ENCODE data around the gene SPG7. TPM values are rescaled to one million over a fixed set of nuclear protein-coding genes. Genes with fewer than 3 reads are reported as not detected.

SPG7 gene
- total RNA-seq, 2 experiments from 2014 or later: 68.6 to 76.7 TPM

GRCh38 chr16:89495121-89495520, 13.1 kb upstream of the SPG7 start:
- H3K4me3 Mint-ChIP-seq: no peak overlapping the region
- H3K9me3 Mint-ChIP-seq (ENCODE audit: low read depth): no peaks in the 10 kb centered on the region
- H3K27ac Mint-ChIP-seq: no peak overlapping the region
- intact Hi-C loops (cut with DNase I, micrococcal nuclease): no loop called here
- no peaks in the 10 kb centered on the region for H3K36me3 Mint-ChIP-seq (ENCODE audit: low read depth)
- ATAC-seq (no peak), DNase-seq (no peak)
- ChIA-PET CTCF (interaction anchor here (0.7 to 1.0 kb wide), 2 partner anchors 255 to 328 kb away, joined by 3 to 5 read pairs; no protein-coding TSS in a partner anchor), POLR2A (interaction anchor here (0.8 kb wide), 1 partner anchor 248 kb away, joined by 4 read pairs; no protein-coding TSS in a partner anchor)
- peaks cover 15% of the 10 kb centered on the region for H3K4me1 Mint-ChIP-seq
- H3K27me3 Mint-ChIP-seq: no peaks in the 10 kb centered on the region

- Mint-ChIP-seq H3K36me3 (ENCODE audit: low read depth) (no peaks in the 10 kb centered on the region), H3K9me3 (ENCODE audit: low read depth) (no peaks in the 10 kb centered on the region), H3K4me1 (no peaks in the 10 kb centered on the region), H3K27me3 (no peaks in the 10 kb centered on the region), H3K27ac (no peak overlapping the region), H3K4me3 (no peak overlapping the region)
- CTCF ChIA-PET: interaction anchor here (0.6 kb wide), 2 partner anchors 209 to 362 kb away, joined by 3 read pairs; no protein-coding TSS in a partner anchor
- ATAC-seq (no peak), DNase-seq (no peak)
- POLR2A ChIA-PET: no interaction called here
- intact Hi-C loops (cut with DNase I, micrococcal nuclease): no loop called here
Measured at GRCh38 chr16:89498839-89499238, 9.4 kb upstream of the SPG7 start.

- ATAC-seq (no peak), DNase-seq (no peak)
- ChIA-PET POLR2A (no interaction called here), CTCF (no interaction called here)
- Mint-ChIP-seq H3K36me3 (ENCODE audit: low read depth) (no peaks in the 10 kb centered on the region), H3K4me1 (no peaks in the 10 kb centered on the region), H3K9me3 (ENCODE audit: low read depth) (no peaks in the 10 kb centered on the region), H3K4me3 (no peak overlapping the region), H3K27ac (no peak overlapping the region), H3K27me3 (no peaks in the 10 kb centered on the region)
- intact Hi-C loops (cut with DNase I, micrococcal nuclease): loop anchor here in 1 of 2 experiments (10.0 kb wide), 2 partner anchors 405 to 715 kb away; partner anchors contain the start of genes ACSF3 and PIEZO1
Measured at GRCh38 chr16:89499767-89500166, 8.4 kb upstream of the SPG7 start.

- intact Hi-C loops (cut with DNase I, micrococcal nuclease): loop anchor here in 1 of 2 experiments (10.0 kb wide), 2 partner anchors 407 to 717 kb away; partner anchors contain the start of genes ACSF3 and PIEZO1
- H3K27ac Mint-ChIP-seq: no peak overlapping the region
- CTCF ChIA-PET: no interaction called here
Measured at GRCh38 chr16:89502081-89502843, 5.9 kb upstream of the SPG7 start.

GRCh38 chr16:89504091-89504490, 4.1 kb upstream of the SPG7 start:
- Mint-ChIP-seq H3K36me3 (ENCODE audit: low read depth) (no peaks in the 10 kb centered on the region), H3K9me3 (ENCODE audit: low read depth) (no peaks in the 10 kb centered on the region), H3K27me3 (no peaks in the 10 kb centered on the region), H3K27ac (no peak overlapping the region), H3K4me1 (peaks cover 25% of the 10 kb centered on the region), H3K4me3 (no peak overlapping the region)
- CTCF ChIA-PET: interaction anchor here (0.6 to 1.5 kb wide), 3 partner anchors 10 to 171 kb away, joined by 3 to 4 read pairs (median 3); no protein-coding TSS in a partner anchor
- DNase-seq: no peak
- no peak for ATAC-seq
- POLR2A ChIA-PET: interaction anchor here (0.7 to 1.7 kb wide), 2 partner anchors 31 to 101 kb away, joined by 5 to 6 read pairs; no protein-coding TSS in a partner anchor
- intact Hi-C loops (cut with DNase I, micrococcal nuclease): loop anchor here in 1 of 2 experiments (10.0 kb wide), 2 partner anchors 409 to 719 kb away; partner anchors contain the start of genes ACSF3 and PIEZO1

More at GRCh38 chr16:89502081-89502843, 5.9 kb upstream of the SPG7 start:
- H3K4me3 Mint-ChIP-seq: no peak overlapping the region
- H3K27me3 Mint-ChIP-seq: no peaks in the 10 kb centered on the region
- H3K9me3 Mint-ChIP-seq (ENCODE audit: low read depth): no peaks in the 10 kb centered on the region
- peaks cover 24% of the 10 kb centered on the region for H3K4me1 Mint-ChIP-seq
- H3K36me3 Mint-ChIP-seq (ENCODE audit: low read depth): no peaks in the 10 kb centered on the region
- POLR2A ChIA-PET: no interaction called here
- DNase-seq (no peak), ATAC-seq (no peak)

GRCh38 chr16:89505204-89506112, 2.7 kb upstream of the SPG7 start:
- peak overlapping the region; percentile 90 for H3K4me3 Mint-ChIP-seq
- intact Hi-C loops (cut with DNase I, micrococcal nuclease): loop anchor here (1.0 to 10.0 kb wide), 12 partner anchors 14 to 721 kb away; partner anchors contain the start of genes ACSF3 (in 1 of the 2), ANKRD11 (in 1 of the 2), FANCA (in 1 of the 2) and PIEZO1 (in 1 of the 2)
- peak overlapping the region; percentile 97 for H3K27ac Mint-ChIP-seq
- peaks cover 28% of the 10 kb centered on the region for H3K4me1 Mint-ChIP-seq
- H3K9me3 Mint-ChIP-seq (ENCODE audit: low read depth): no peaks in the 10 kb centered on the region
- CTCF ChIA-PET: interaction anchor here (0.6 to 1.4 kb wide), 2 partner anchors 14 to 190 kb away, joined by 3 to 4 read pairs; no protein-coding TSS in a partner anchor
- no peaks in the 10 kb centered on the region for H3K36me3 Mint-ChIP-seq (ENCODE audit: low read depth)
- no peaks in the 10 kb centered on the region for H3K27me3 Mint-ChIP-seq
- POLR2A ChIA-PET: interaction anchor here (0.6 to 1.7 kb wide), 2 partner anchors 33 to 59 kb away, joined by 3 to 5 read pairs; no protein-coding TSS in a partner anchor
- ATAC-seq (peak; percentile 80), DNase-seq (peak; percentile 96)

- intact Hi-C loops (cut with DNase I, micrococcal nuclease): loop anchor here (2.0 to 10.0 kb wide), 7 partner anchors 174 to 721 kb away; partner anchors contain the start of genes ACSF3 (in 1 of the 2), FANCA (in 1 of the 2) and PIEZO1 (in 1 of the 2)
- H3K27me3 Mint-ChIP-seq: no peaks in the 10 kb centered on the region
- H3K36me3 Mint-ChIP-seq (ENCODE audit: low read depth): peaks cover 1% of the 10 kb centered on the region
- no peaks in the 10 kb centered on the region for H3K9me3 Mint-ChIP-seq (ENCODE audit: low read depth)
- peak overlapping the region; percentile 90 for H3K4me3 Mint-ChIP-seq
- ChIA-PET CTCF (interaction anchor here (1.4 kb wide), 1 partner anchor 14 kb away, joined by 4 read pairs; no protein-coding TSS in a partner anchor), POLR2A (interaction anchor here (0.6 kb wide), 1 partner anchor 58 kb away, joined by 3 read pairs; no protein-coding TSS in a partner anchor)
- DNase-seq (no peak), ATAC-seq (no peak)
- peaks cover 29% of the 10 kb centered on the region for H3K4me1 Mint-ChIP-seq
- H3K27ac Mint-ChIP-seq: peak overlapping the region; percentile 97
Measured at GRCh38 chr16:89506113-89506504, 2.1 kb upstream of the SPG7 start.

GRCh38 chr16:89506791-89507191, 1.4 kb upstream of the SPG7 start:
- peak overlapping the region; percentile 97 for H3K27ac Mint-ChIP-seq
- H3K9me3 Mint-ChIP-seq (ENCODE audit: low read depth): no peaks in the 10 kb centered on the region
- peaks cover 4% of the 10 kb centered on the region for H3K36me3 Mint-ChIP-seq (ENCODE audit: low read depth)
- H3K27me3 Mint-ChIP-seq: no peaks in the 10 kb centered on the region
- peaks cover 31% of the 10 kb centered on the region for H3K4me1 Mint-ChIP-seq
- no peak for ATAC-seq
- DNase-seq: peak; percentile 43
- peak overlapping the region; percentile 90 for H3K4me3 Mint-ChIP-seq
- ChIA-PET POLR2A (interaction anchor here (1.1 kb wide), 1 partner anchor 18 kb away, joined by 7 read pairs; no protein-coding TSS in a partner anchor), CTCF (interaction anchor here (0.5 to 1.3 kb wide), 3 partner anchors 60 to 286 kb away, joined by 3 read pairs; no protein-coding TSS in a partner anchor)
- intact Hi-C loops (cut with DNase I, micrococcal nuclease): loop anchor here (2.0 to 10.0 kb wide), 7 partner anchors 174 to 722 kb away; partner anchors contain the start of genes ACSF3 (in 1 of the 2), FANCA (in 1 of the 2) and PIEZO1 (in 1 of the 2)

GRCh38 chr16:89507214-89507833, 879 bp upstream of the SPG7 start:
- CTCF ChIA-PET: interaction anchor here (0.5 to 1.3 kb wide), 4 partner anchors 61 to 287 kb away, joined by 3 read pairs; no protein-coding TSS in a partner anchor
- intact Hi-C loops (cut with DNase I, micrococcal nuclease): loop anchor here (2.0 to 10.0 kb wide), 7 partner anchors 175 to 723 kb away; partner anchors contain the start of genes ACSF3 (in 1 of the 2), FANCA (in 1 of the 2) and PIEZO1 (in 1 of the 2)
- peaks cover 6% of the 10 kb centered on the region for H3K36me3 Mint-ChIP-seq (ENCODE audit: low read depth)
- H3K4me1 Mint-ChIP-seq: peaks cover 31% of the 10 kb centered on the region
- POLR2A ChIA-PET: interaction anchor here (0.6 to 1.6 kb wide), 5 partner anchors 18 to 191 kb away, joined by 3 to 7 read pairs (median 4); no protein-coding TSS in a partner anchor
- peak overlapping the region; percentile 97 for H3K27ac Mint-ChIP-seq
- no peaks in the 10 kb centered on the region for H3K9me3 Mint-ChIP-seq (ENCODE audit: low read depth)
- H3K27me3 Mint-ChIP-seq: no peaks in the 10 kb centered on the region
- DNase-seq: peak; percentile 27
- ATAC-seq: no peak
- H3K4me3 Mint-ChIP-seq: peak overlapping the region; percentile 90

- Mint-ChIP-seq H3K4me1 (peaks cover 24% of the 10 kb centered on the region), H3K9me3 (ENCODE audit: low read depth) (no peaks in the 10 kb centered on the region), H3K4me3 (peak overlapping the region; percentile 90), H3K36me3 (ENCODE audit: low read depth) (peaks cover 13% of the 10 kb centered on the region), H3K27ac (no peak overlapping the region), H3K27me3 (no peaks in the 10 kb centered on the region)
- CTCF ChIA-PET: no interaction called here
- DNase-seq: no peak
- ATAC-seq: no peak
- intact Hi-C loops (cut with DNase I, micrococcal nuclease): no loop called here
- POLR2A ChIA-PET: no interaction called here
Measured at GRCh38 chr16:89510526-89510925, 2.3 kb downstream of the SPG7 start.

Data from activated CD4-positive, alpha-beta T cell treated with anti-CD3 and anti-CD28 coated beads for 36 hours (primary cell).